GM12873 (cell line): Measurements from ENCODE around the gene VN1R5.

ENCODE experiments used
- CTCF ChIP-seq: IDR thresholded peaks from 2 replicates; pipeline ENCODE4 v1.5.1; 2012; ENCODE audit warnings: low read depth, mild to moderate bottlenecking, moderate library complexity, low read length, control low read depth; ENCODE audit not compliant: insufficient read depth; ENCODE audit errors: missing control alignments

VN1R5 gene

GRCh38 chr1:247274605-247275256 is 18.9 kb downstream of the VN1R5 start:
- no peak for TF ChIP-seq CTCF

GRCh38 chr1:247277191-247277590 is 21.3 kb downstream of the VN1R5 start:
- no peak for TF ChIP-seq CTCF

GRCh38 chr1:247281001-247281574 is 25.2 kb downstream of the VN1R5 start:
- TF ChIP-seq CTCF = no peak

GRCh38 chr1:247286134-247286670 is 30.3 kb downstream of the VN1R5 start:
- no peak for TF ChIP-seq CTCF

- peak; percentile 21 for TF ChIP-seq CTCF
These were observed 31.6 kb downstream of the VN1R5 start for GRCh38 chr1:247287460-247287859.

- no peak for TF ChIP-seq CTCF
These were observed 32.5 kb downstream of the VN1R5 start for GRCh38 chr1:247288341-247288740.

GRCh38 chr1:247290576-247290975 is 34.7 kb downstream of the VN1R5 start:
- TF ChIP-seq CTCF = no peak
